GM19467 (cell line): ENCODE results near the gene WDR90.

ENCODE experiments used
- ATAC-seq: cut with Tn5 transposase; IDR thresholded peaks from one replicate; pipeline ENCODE4 v1.9.1; 2021; ENCODE audit warnings: mild to moderate bottlenecking, moderate library complexity; ENCODE audit not compliant: unreplicated experiment

WDR90 gene

GRCh38 chr16:674214-674881 lies 25.2 kb downstream of the WDR90 start:
- ATAC-seq = no peak

- ATAC-seq = no peak
These were observed 26.1 kb downstream of the WDR90 start, which contains the start of gene RHBDL1 for GRCh38 chr16:674968-675883. RHBDL1 (plus strand) TSS chr16:675671; CDS start chr16:675791, 120 bp downstream.

GRCh38 chr16:675884-676564 lies 26.9 kb downstream of the WDR90 start:
- no peak for ATAC-seq

GRCh38 chr16:676565-676902 lies 27.4 kb downstream of the WDR90 start:
- ATAC-seq = no peak

- no peak for ATAC-seq
These were observed 27.7 kb downstream of the WDR90 start for GRCh38 chr16:676913-677312.

- no peak for ATAC-seq
These were observed 28.4 kb downstream of the WDR90 start for GRCh38 chr16:677316-678190.

GRCh38 chr16:678209-678857 lies 29.2 kb downstream of the WDR90 start:
- ATAC-seq = no peak

GRCh38 chr16:678858-679813 lies 30.0 kb downstream of the WDR90 start:
- no peak for ATAC-seq

- no peak for ATAC-seq
These were observed 30.9 kb downstream of the WDR90 start, which contains the start of gene STUB1 for GRCh38 chr16:679814-680624. STUB1 (plus strand) TSS chr16:680410; CDS start chr16:680526, 116 bp downstream.

GRCh38 chr16:680625-680945 lies 31.4 kb downstream of the WDR90 start:
- ATAC-seq = no peak

GRCh38 chr16:680967-681745 lies 32.0 kb downstream of the WDR90 start:
- ATAC-seq = no peak

- no peak for ATAC-seq
These were observed 32.7 kb downstream of the WDR90 start for GRCh38 chr16:681746-682427.

GRCh38 chr16:682493-683395 lies 33.6 kb downstream of the WDR90 start:
- no peak for ATAC-seq

GRCh38 chr16:683396-684070 lies 34.4 kb downstream of the WDR90 start:
- no peak for ATAC-seq

- peak; percentile 62 for ATAC-seq
These were observed 35.1 kb downstream of the WDR90 start, which contains the start of gene JMJD8 for GRCh38 chr16:684071-684794. JMJD8 (minus strand) TSS chr16:684334; CDS start chr16:684319, 15 bp downstream.
